B cell (primary cell): ENCODE data around the gene CPLX3.

ENCODE experiments used
- EZH2 ChIP-seq: IDR thresholded peaks from 2 replicates; pipeline ENCODE4 v1.6.1; 2012; ENCODE audit warnings: borderline replicate concordance, low read depth, mild to moderate bottlenecking, moderate library complexity, low read length; ENCODE audit not compliant: insufficient read depth, poor library complexity, severe bottlenecking
- TF ChIP-seq, protein P1 (sequence below): fragments of 200-600 bp; IDR thresholded peaks from one replicate; pipeline ENCODE4 v1.8.0; 2022; ENCODE audit warnings: antibody characterized with exemption, mild to moderate bottlenecking

DNA sequence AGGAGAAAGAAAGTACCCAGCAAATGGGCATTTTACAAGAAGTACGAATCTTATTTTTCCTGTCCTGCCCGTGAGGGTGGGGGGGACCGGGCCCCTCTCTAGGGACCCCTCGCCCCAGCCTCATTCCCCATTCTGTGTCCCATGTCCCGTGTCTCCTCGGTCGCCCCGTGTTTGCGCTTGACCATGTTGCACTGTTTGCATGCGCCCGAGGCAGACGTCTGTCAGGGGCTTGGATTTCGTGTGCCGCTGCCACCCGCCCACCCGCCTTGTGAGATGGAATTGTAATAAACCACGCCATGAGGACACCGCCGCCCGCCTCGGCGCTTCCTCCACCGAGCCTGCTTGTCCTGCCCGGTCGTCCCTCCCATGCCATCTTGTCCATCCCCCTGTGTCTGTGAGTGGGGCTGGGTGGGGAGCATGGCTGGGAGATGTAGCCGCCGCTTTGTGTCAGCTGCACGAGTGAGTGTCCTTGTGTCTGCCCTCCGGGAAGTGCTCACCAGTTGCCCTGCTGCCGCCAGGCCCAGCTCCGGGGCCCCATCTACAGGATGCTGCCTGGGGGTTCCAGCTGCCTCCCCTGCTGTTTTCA, 23.5 kb upstream of the CPLX3 start:
- TF ChIP-seq, protein P1, sequence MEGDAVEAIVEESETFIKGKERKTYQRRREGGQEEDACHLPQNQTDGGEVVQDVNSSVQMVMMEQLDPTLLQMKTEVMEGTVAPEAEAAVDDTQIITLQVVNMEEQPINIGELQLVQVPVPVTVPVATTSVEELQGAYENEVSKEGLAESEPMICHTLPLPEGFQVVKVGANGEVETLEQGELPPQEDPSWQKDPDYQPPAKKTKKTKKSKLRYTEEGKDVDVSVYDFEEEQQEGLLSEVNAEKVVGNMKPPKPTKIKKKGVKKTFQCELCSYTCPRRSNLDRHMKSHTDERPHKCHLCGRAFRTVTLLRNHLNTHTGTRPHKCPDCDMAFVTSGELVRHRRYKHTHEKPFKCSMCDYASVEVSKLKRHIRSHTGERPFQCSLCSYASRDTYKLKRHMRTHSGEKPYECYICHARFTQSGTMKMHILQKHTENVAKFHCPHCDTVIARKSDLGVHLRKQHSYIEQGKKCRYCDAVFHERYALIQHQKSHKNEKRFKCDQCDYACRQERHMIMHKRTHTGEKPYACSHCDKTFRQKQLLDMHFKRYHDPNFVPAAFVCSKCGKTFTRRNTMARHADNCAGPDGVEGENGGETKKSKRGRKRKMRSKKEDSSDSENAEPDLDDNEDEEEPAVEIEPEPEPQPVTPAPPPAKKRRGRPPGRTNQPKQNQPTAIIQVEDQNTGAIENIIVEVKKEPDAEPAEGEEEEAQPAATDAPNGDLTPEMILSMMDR: no peak
- no peak for TF ChIP-seq EZH2
